ENCODE results near the gene OSGIN1.

DNA sequence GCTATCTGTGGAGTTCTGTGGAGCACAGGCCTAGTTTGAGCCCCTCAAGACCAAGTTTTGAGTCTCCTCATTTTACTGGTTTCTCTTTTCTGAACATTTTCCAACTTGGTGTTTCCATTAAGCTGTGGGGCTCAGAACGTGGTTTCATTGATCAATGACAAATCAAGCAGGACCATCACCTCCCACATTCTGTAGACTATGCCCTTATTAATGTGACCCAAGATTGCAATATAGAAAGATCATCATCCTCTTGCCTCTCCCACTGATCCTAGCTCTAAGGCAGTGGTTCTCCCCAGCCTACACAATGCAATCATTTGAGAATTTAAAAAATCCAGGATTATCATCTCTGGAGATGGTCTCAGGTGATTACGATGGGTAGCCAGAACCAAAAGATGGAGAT, 15.8 kb upstream of the OSGIN1 start:
- TF ChIP-seq, protein P1, sequence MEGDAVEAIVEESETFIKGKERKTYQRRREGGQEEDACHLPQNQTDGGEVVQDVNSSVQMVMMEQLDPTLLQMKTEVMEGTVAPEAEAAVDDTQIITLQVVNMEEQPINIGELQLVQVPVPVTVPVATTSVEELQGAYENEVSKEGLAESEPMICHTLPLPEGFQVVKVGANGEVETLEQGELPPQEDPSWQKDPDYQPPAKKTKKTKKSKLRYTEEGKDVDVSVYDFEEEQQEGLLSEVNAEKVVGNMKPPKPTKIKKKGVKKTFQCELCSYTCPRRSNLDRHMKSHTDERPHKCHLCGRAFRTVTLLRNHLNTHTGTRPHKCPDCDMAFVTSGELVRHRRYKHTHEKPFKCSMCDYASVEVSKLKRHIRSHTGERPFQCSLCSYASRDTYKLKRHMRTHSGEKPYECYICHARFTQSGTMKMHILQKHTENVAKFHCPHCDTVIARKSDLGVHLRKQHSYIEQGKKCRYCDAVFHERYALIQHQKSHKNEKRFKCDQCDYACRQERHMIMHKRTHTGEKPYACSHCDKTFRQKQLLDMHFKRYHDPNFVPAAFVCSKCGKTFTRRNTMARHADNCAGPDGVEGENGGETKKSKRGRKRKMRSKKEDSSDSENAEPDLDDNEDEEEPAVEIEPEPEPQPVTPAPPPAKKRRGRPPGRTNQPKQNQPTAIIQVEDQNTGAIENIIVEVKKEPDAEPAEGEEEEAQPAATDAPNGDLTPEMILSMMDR (IDR thresholded peaks at IDR 0.05; ENCODE audit: low read depth, low read length, poor library complexity, severe bottlenecking): no peak
- TF ChIP-seq EZH2phosphoT487 (IDR thresholded peaks at IDR 0.05; ENCODE audit: borderline replicate concordance, low read length): no peak
